Myocyte (in vitro differentiated cells): ENCODE results near the gene CACNA1H. TPM values are rescaled to one million over a fixed set of nuclear protein-coding genes. Genes with fewer than 3 reads are reported as not detected.

Experiments used
- DNase-seq: peaks from one replicate; pipeline ENCODE4 v3.0.0-alpha.2; 2012; ENCODE audit warnings: low read depth
- total RNA-seq: library from RNA; depleted of rRNA; stranded (reverse); fragments of >200 nt; gene quantifications from 2 replicates; pipeline ENCODE4 v1.2.3, GENCODE V29; 2014

CACNA1H gene
- total RNA-seq, 1 donor from 2014 or later, result 0.16 TPM

DNA sequence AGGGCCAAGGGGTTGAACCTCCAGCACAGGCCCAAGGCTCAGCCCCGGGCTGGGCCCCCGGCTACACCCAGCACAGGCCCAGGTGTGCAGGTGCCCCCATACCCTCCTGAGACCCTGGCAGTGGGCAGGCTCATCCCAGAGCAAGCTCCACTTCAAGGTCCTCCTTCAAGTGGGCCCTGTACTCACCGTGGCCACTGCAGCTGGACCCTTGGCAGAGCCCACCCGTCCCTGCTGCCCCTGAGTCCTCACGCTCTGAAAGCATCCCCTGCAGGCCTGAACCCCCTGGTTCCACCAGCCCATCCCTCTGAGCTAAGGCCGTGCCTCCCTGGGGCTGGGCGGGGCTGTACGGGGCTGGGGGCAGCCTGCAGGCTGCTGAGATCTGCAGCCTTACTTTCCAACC, 11.2 kb upstream of the CACNA1H start:
- DNase-seq, result no peak

DNA sequence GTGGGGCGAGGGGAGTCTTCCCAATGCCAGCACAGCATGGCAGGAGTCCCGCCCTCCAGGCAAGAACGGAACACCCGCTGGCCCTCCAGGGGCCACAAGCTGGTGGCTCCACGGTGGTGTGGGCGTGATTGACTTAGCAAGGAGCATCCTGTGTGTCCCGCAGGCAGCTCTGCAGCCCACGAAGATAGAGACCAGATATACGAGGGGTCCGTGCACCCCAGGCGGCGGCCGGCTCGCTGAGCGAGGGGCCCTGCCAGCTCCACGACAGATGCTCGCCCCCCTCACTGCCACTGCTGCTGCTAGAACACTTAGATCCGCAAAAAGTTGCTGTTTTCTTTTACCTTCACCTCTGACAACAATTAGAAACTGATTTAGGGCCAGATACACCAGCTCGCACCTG, 10.0 kb upstream of the CACNA1H start:
- DNase-seq, result no peak

DNA sequence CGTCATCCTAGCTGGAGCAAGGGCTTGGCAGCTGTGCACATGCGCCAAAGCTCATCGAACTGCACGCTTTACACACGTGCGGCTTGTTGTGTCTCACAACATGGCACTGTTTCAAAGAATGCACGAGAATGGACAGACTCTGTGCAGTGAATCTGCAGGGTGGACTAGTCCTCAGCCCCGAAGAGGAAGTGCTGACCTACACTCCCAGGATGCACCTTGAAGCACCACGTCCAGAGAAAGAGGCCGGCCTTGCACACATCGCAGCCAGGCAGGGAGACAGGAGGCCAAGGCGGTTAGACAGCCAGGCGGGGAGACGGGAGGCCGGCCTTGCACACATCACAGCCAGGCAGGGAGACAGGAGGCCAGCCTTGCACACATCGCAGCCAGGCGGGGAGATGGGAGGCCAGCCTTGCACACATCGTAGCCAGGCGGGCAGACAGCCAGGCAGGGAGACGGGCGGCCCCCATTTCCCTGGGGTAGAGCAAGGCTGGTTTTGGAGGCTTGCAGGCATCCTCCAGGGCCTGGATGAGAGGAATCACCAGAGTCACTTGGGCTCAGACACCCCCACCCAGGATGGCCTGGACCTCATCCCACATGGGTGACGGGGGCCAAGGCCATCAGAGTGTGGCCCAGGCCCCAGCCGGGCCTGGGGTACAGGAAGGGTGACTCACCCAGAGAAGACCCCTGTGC, 9.0 kb upstream of the CACNA1H start:
- DNase-seq, result no peak

DNA sequence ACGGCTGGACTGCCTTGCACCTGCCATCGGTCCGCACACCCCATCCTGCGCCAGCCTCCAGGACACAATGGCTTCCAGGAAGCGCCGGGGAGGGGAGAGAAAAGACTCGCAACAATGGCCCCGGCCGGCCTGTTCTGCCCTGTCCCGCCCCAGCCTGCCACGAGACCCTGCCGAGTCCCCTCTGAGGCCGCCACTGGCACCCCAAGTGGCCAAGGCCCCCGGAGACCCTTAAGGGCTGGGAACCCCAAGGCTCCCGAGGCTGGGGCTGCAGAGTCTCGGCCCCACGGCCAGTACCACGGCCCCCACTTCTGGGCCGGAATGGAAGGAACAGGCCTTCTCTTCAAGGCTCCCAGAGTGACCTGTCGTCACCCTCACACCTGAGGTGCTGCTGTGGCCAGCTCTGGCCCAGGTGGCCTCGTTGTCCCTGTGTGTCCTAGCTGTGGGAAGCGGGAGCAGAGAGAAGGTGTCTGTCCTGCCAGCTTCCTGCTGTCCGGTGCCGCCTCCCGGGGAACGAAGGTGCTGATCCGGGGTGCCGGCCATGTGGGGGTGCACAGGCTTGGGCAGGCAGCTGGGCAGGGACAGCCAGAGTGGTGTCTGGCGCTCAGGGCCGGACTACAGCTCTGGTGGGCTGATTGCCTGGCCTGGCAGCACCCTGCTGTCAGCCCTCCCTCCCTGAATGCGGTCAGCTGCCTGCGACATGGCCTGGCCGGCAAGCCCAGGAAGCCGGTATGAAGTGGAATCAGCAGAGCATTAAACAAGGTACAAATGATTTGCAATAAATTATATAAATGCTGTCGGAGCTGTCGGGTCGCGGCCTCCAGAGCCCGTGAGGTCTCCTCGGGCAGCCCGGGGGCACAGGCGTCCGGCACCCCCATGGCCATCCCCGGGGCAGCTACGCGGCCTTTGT, 8.2 kb upstream of the CACNA1H start:
- no peak for DNase-seq

DNA sequence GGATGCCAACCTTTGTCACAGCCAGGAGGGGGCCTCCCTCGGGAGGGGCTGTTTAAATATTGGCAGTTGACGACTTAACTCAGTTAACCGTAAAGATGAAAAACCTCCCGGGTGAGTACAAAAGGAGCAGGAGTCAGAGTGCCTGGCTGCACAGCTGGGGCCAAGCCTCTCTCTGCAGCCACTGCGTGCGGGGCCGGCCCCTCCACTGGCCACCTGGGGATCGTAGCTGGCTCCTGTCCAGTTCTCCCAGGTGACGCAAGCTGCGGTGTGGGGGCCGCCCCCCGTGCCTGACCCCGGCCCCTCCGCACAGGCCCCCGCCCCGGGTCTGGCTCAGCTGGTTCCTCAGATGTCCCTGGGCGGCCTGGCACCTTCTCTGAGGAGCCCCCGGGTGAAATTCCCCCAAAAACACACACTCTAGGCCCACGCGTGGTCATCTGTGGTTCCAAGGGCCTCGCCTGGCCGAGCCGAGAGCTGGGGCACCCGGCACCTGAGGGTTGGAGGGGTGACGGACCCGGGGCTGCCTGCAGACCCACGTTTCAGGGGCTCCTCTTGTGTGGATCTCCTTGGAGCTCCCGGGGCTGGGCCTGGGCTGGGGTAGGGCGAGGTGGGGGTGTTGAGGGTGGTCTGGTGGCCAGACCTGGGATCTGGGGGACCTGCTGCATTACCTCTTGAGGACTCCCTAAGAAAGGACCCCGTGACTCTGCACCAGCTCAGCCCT, 7.4 kb upstream of the CACNA1H start:
- DNase-seq, result no peak

DNA sequence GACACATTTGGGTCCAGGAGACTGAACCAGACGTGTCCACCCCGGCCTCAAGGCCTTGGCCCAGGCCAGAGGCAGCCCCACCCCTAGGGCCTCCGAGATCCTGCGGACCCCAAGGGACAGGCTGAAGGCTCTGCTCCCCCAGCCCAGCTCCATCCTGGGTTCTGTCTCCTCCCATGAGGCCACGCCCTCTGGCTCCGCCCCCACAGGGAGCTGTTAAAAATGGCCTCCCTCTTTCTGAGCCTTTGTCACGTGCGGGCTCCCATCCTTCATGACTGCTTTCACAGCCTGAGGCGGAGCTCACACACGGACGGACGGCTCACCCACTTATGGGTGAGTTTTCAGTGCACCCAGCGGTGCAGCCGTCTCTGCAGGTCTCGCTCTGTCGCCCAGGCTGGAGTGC, 6.5 kb upstream of the CACNA1H start:
- no peak for DNase-seq

DNA sequence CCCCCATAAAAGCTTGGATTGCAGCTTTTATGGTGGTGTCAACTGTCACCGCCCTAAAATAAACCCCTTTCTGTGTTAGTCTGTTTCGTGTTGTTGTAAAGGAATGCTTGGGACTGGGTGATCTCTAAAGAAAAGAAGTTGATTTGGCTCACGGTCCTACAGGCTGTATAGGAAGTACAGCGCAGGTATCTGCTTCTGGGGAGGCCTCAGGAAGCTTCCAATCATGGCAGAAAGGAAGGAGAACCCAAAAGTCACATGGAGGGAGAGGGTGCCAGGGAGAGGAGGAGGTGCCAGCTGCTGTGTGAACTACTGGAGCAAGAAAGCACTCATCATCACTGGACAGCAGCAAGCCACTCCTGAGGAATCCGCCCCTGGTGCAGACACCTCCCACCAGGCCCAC, 5.9 kb upstream of the CACNA1H start:
- DNase-seq, result no peak

DNA sequence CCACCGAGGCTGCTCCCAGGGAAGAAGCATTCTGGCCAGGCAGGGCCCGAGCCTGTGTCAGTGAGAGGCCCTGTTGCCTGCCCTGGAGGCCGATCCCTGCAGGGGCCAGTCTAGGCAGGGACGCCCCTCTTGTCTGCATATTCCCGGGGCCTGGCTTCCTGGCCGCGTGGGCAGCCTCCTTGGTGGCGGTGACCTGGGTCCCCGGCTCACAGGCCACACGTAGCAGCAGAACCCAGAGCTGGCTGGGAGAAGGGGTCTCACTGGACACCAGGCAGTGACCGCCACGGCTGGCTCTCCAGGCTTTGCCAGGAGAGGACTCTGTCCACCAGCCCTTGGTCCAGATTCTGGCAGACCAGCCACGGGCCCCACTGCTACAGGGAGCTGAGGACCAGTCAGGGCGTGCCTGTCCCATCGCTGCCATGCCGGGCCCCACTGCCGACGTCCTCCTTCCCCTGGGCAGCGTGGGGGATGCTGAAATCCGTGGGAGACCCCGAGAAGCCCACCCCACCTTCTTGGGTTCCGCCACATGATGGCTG, 3.7 kb upstream of the CACNA1H start:
- DNase-seq, result no peak

DNA sequence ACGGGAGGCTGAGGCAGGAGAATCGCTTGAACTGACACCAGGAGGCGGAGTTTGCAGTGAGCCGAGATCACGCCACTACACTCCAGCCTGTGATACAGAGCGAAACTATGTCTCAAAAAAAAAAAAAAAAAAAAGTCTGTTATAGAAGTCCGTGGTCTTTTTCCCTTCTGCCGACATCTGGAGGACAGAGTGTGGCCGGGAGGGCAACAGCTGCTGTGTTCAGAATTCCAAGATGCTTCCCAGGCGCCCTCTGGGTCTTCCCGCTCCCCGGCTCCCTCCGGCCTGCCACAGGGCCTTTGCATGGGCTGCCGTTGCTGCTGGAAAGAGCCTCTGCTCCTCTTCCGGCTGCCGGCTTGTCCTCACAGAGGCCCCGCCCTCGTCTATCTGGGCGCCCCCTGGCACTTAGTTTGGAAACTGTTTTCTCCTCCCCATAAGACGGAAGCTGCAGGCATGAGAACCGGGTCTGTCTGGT, 2.4 kb upstream of the CACNA1H start:
- peak; percentile 43 for DNase-seq

DNA sequence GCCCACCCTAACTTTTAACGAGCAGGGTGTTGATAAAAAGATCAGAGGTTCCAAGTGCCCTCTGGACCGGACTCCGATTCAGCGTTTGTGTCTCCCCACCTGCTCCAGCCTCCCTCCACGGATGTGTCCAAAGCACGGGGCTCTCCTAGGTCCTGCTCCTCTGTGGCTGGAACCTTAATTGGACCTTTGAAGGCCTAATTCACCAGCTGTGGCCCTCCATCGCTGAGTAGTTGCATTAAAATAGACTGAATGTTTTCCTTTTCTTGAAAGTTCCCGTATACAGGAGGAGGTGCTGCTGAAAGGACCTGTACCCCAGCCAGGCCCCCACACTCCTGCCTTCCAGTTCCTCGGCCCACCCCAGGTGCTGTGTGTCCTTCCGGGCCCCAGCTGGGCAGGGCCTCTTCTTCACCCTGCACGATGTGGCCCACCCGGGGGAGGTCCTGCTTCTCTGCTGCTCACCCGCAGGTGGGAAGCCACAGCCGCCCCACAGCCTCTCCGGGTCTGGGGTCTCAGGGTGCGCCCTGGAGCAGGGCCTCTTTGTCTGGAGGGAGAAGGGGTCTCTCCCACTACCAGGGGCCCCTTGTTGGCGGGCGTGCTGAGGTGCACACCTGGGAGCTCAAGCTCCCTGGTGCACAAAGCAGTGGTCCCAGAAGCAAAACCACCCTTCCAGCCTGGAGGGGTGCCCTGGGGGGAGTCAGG, 1.3 kb upstream of the CACNA1H start:
- DNase-seq, result no peak

DNA sequence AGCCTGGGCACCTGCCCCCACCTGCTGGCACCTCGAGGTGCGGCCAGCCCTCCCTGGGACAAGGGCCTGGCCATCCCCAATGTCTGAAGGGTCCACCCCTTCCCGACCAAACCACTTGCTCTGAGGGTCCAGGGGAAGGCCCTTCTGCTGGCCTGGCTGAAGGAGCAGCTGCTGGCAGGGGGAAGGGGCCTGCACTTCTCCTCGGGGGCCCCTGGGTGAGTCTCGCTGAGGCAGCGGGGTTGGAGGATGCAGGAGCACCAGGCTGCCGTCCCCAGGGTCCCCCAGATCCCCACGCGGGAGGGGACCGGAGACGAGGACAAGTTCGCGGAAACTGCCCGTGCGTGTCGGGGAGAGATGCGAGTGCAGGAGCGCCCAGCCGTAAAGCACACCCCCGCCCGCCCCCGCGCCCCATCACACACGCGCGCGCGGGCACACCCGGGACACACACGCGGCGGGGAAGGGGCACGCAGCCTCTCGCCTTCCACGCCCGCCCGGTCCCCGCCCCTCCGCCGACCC, 725 bp upstream of the CACNA1H start:
- no peak for DNase-seq

DNA sequence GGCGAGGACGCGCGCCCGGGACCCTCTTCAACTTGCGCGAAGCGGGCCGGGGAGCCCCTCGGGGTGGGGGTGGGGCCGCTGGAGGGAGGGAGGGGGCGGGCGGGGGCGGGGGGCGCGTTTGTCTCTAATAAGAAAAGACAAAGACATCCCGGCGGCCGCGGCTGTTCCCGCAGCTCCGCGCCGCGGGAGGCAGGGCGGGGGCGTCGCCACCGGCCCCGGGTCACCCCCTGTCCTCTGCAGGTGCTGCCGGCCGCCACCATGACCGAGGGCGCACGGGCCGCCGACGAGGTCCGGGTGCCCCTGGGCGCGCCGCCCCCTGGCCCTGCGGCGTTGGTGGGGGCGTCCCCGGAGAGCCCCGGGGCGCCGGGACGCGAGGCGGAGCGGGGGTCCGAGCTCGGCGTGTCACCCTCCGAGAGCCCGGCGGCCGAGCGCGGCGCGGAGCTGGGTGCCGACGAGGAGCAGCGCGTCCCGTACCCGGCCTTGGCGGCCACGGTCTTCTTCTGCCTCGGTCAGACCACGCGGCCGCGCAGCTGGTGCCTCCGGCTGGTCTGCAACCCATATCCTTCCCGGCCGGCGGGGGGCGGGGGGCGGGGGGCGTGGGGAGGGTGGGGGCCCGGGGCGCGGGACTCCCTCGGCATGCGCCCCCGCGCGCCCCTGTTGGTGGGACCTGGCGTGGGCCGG, 714 bp downstream of the CACNA1H start:
- no peak for DNase-seq

DNA sequence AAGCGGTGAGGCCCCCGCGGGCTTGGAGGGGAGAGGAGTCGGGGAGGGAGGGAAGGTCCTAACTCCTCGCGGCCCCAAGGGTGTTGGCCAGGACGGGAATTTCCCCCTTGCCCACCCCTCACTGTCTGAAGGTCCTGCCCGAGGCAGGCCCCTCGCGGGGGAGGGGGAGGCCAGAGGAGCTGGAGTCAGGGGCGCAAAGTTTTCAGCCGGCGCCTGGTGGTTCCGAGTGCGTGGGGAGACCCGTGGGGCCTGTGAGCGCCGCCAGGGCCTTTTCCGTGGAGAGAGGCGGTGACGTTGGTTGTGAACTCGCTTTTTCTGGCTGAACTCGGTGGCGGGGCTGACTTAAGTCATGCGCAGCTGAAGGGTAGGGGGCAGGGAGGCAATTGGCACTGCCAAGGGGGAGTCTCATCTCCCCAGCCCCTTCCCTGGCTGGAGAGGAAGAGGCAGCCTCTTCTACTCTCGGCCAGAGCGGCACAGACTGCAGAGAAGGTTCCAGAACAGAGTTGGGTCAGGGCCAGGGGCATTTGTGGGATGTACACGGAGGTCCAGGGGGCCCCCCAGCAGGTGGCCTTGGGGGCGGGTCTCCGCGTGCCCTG, 1.5 kb downstream of the CACNA1H start:
- DNase-seq, result no peak

DNA sequence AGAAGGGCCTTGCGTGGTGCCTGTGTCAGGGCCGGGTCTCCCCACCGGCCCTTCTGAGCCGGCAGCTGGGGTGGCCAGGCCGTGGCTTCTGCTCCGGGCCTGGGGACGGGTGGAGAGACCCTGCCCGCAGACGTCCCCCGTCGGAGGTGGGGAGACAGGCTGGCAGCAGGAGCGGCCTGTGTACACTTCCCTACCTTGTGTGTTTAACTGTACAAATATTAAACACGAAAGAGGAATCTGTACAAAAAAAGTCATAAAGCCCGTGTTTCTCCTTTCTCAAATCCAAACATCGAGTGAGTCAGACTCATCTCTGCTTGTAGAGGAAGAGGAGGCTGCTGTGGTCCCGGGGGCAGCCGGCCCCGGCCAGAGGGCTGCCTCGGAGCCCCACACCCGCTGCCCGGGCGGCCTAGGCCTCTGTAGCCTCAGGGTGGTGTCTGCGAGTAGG, 2.0 kb downstream of the CACNA1H start:
- DNase-seq, result no peak

DNA sequence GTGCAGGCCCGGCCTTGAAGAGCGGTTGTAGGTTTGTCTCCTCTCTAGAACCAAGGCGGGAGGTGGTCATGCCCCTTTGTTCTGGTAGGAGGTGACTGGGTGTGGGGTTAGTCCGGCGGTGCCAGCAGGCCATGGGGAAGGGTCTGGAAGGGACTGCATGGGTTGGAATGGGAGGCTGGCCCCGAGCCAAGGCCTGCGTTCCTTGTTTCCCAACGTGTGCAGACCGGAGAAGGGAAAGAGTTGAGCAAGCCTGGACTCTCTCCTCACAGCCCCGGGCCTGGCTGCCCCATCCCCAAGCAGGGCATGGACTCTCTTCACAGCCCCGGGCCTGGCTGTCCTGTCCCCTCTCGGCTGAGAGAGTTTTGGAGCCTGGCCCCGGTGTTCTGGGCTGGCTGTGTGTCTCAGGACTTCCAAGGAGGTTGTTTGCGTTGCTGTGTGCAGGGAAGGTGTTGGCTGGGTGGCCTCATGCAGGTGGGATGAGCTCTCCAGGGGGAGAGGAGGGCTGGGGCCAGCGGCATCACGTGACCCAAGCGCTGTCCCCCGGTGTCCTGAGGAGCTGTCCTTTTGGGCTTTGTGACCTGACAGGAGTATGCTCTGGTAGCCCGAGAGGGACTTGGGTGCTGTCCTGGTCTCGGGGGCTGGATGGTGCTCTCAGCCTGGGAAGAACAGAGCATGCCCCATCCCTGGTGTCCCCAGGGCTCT, 2.6 kb downstream of the CACNA1H start:
- no peak for DNase-seq

DNA sequence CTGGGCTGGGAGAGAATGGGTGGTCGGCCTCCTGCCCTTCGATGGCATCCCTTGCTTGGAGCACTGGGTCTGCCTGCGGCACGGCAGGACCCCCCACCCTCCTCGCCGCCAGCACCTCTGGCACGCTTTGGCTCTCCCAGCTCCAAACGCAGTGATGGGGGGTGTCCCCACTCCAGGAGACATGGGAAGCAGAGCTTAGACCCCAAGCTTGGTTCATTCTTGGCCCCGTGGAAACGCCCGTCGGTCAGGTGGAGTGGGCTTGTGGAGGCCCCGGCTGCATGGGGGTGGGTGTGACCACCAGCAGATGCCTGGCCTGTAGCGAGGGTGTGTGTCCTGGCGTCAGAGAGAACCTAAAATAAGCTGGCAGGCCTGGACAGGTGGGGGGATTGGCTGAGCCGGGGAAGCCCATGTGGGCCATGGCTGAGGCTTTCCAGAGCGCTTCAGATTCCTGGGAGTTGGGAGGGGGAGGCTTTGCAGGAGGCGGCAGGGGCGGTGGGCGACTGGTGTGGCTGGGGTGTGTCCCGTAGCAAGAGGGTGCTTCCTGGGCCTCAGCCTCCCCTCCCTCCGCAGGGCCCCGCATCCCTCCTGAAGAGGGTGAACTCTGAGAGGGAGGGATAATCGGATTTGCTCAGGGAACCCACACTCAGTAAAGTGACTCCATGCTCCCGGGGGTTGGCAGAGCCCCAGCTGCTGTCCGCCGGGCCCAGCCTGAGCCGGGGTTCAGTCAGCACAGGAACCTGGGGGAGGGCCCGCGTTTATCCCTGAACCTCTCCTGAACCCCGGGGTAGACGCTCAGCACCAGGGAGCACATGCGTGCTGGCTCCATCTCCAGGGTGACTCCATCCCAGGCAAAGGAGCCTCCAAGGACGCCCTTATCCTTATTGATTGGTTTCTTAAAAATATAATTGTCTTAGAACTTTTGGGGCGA, 3.4 kb downstream of the CACNA1H start:
- DNase-seq, result peak; percentile 49

DNA sequence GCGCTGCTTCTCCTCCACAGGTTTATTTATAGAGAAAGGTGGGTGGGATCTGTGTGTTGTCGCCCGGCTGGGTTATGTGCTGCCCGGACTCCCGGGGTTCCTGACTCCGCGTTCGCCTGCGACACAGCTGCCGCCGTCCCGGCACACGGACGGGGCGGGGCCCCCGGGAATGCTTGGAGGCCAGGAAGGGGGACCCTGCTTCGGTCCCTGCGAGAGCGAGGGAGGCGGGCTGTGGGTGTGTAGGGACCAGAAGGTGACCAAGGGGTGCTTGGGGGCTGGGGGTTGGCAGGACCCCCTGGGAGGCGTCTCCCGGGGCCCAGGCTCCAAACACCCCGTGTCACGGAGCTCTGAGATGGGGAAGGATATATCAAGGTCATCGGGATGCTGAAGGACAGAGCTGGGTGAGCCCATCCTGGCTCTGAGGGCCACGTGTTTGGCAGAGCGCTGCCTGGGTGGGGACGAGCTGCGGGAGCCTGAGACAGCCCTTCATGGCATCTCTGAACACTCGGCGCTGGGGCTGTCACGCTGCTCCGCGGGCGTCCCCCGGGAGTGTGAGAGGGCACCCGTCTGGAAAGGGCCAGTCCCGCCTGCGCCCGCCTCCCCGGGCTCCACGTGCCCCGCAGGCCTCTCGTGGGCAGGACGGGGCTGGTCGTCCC, 4.2 kb downstream of the CACNA1H start:
- DNase-seq, result no peak
